PC-9 (cell line): ENCODE data around the gene STUM.

Experiments
- EZH2 ChIP-seq: fragments of 200-600 bp; sonication (generic); IDR thresholded peaks from 2 replicates; pipeline ENCODE4 v1.8.0; 2017; ENCODE audit warnings: antibody characterized with exemption, low read depth
- TF ChIP-seq, protein P1 (sequence below): fragments of 200-600 bp; sonication (generic); conservative IDR thresholded peaks from 2 replicates; pipeline ENCODE4 v1.6.1; 2017; ENCODE audit warnings: mixed run types, antibody characterized with exemption, mild to moderate bottlenecking, moderate library complexity

- TF ChIP-seq, protein P1, sequence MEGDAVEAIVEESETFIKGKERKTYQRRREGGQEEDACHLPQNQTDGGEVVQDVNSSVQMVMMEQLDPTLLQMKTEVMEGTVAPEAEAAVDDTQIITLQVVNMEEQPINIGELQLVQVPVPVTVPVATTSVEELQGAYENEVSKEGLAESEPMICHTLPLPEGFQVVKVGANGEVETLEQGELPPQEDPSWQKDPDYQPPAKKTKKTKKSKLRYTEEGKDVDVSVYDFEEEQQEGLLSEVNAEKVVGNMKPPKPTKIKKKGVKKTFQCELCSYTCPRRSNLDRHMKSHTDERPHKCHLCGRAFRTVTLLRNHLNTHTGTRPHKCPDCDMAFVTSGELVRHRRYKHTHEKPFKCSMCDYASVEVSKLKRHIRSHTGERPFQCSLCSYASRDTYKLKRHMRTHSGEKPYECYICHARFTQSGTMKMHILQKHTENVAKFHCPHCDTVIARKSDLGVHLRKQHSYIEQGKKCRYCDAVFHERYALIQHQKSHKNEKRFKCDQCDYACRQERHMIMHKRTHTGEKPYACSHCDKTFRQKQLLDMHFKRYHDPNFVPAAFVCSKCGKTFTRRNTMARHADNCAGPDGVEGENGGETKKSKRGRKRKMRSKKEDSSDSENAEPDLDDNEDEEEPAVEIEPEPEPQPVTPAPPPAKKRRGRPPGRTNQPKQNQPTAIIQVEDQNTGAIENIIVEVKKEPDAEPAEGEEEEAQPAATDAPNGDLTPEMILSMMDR: no peak
- TF ChIP-seq EZH2: no peak
These were observed 3.5 kb downstream of the STUM start for GRCh38 chr1:226552061-226552460.
